Testis (tissue), 3 donors: Measurements from ENCODE around the gene GDPD1. TPM values are rescaled to one million over a fixed set of nuclear protein-coding genes. Genes with fewer than 3 reads are reported as not detected.
A peak's percentile ranks its signal among the peaks of the same experiment; 100 is the strongest.
"Not testable (repeated sequence)": the region's sequence is repeated elsewhere in the genome, so short reads cannot be mapped to it uniquely, and the experiment has no call there.

Experiments used
- DNase-seq: peaks from one replicate; pipeline ENCODE4 v3.0.0-alpha.2; 2019
- H3K27ac ChIP-seq, 2 donors: fragments of 200-600 bp; sonication (generic); one replicate each; pipeline ENCODE4 v1.5.1; 2019
- H3K27me3 ChIP-seq: fragments of 200-600 bp; sonication (generic); one replicate; pipeline ENCODE4 v1.5.1; 2019
- H3K36me3 ChIP-seq: fragments of 200-600 bp; sonication (generic); one replicate; pipeline ENCODE4 v1.5.1; 2017; ENCODE audit warnings: low read depth; ENCODE audit errors: missing control alignments
- H3K4me1 ChIP-seq: fragments of 200-600 bp; sonication (generic); one replicate; pipeline ENCODE4 v1.5.1; 2019
- H3K4me3 ChIP-seq, 2 donors: fragments of 200-600 bp; sonication (generic); one replicate each; pipeline ENCODE4 v1.5.1; 2017 to 2019
- H3K9me3 ChIP-seq: fragments of 200-600 bp; sonication (generic); one replicate; pipeline ENCODE4 v1.5.1; 2017
- POLR2A ChIP-seq: fragments of 450-650 bp; IDR thresholded peaks from one replicate; pipeline ENCODE4 v1.6.1; 2017; ENCODE audit warnings: antibody characterized with exemption, mild to moderate bottlenecking, moderate library complexity
- WGBS, 2 donors: methylation state at CpG; one replicate each; pipeline ENCODE4 v1.1.5; 2018; 5-methylcytosine and 5-hydroxymethylcytosine counted together
- intact Hi-C: fragments of 100-400 bp; cut with DNase I; formaldehyde crosslinking; loops from one replicate; pipeline ENCODE4 v1.15.1; 2023; ENCODE audit warnings: low total_unique reads
- polyA plus RNA-seq: library from polyadenylated mRNA; stranded (reverse); fragments of 350-450 nt; fragmentation: Illumina TruSeq; extraction: RNeasy Lipid Tissue Mini Kit (QIAGEN cat#74804); gene quantifications from one replicate; pipeline ENCODE4 v1.2.3, GENCODE V29; 2014; ENCODE audit warnings: low read depth, low replicate concordance; ENCODE audit not compliant: insufficient read depth
- total RNA-seq, 2 donors: library from RNA; depleted of rRNA; stranded (reverse); fragments of >200 nt; gene quantifications; one replicate each; pipeline ENCODE4 v1.2.3, GENCODE V29; 2016
- TF ChIP-seq, protein P1 (sequence below), 3 experiments: fragments of 450-650 bp in 2 of 3; fragments of 200-600 bp in 1 of 3; sonication (generic) in 1 of 3; IDR thresholded peaks; one replicate each; pipeline ENCODE4 v1.5.1; 2016 to 2019; ENCODE audit warnings: antibody characterized with exemption in 3 of 3, mild to moderate bottlenecking in 2 of 3, moderate library complexity in 1 of 3

Gene GDPD1
- total and polyA plus RNA-seq, 3 donors from 2014 or later, result 9.6 to 27.7 (median 11.7) TPM

DNA sequence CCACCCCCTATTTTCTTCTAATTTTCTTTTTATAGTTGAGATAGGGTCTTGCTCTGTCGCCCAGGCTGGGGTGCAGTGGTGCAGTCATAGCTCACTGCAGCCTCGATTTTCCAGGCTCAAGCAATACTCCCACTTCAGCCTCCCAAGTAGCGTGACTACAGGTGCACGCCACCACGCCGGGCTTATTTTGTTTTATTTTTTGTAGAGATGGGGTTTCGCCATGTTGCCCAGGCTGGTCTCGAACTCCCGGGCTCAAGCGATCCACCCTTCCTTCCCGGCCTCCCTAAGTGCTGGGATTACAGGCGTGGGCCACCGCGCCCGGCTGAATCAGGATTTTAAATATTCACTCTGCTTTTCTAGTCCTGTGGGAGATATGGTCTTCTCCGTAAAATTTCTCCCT, 941 bp upstream of the GDPD1 start:
- no peak overlapping the region for H3K27ac ChIP-seq
- DNase-seq, result no peak
- no peaks in the 10 kb centered on the region for H3K4me1 ChIP-seq
- WGBS, 2 donors, result 71 to 72% methylated on average over 16 of the region's 16 CpGs
- no peaks in the 10 kb centered on the region for H3K36me3 ChIP-seq
- intact Hi-C loops, result no loop called here
- TF ChIP-seq POLR2A, result no peak
- TF ChIP-seq, protein P1, sequence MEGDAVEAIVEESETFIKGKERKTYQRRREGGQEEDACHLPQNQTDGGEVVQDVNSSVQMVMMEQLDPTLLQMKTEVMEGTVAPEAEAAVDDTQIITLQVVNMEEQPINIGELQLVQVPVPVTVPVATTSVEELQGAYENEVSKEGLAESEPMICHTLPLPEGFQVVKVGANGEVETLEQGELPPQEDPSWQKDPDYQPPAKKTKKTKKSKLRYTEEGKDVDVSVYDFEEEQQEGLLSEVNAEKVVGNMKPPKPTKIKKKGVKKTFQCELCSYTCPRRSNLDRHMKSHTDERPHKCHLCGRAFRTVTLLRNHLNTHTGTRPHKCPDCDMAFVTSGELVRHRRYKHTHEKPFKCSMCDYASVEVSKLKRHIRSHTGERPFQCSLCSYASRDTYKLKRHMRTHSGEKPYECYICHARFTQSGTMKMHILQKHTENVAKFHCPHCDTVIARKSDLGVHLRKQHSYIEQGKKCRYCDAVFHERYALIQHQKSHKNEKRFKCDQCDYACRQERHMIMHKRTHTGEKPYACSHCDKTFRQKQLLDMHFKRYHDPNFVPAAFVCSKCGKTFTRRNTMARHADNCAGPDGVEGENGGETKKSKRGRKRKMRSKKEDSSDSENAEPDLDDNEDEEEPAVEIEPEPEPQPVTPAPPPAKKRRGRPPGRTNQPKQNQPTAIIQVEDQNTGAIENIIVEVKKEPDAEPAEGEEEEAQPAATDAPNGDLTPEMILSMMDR (IDR thresholded peaks at IDR 0.05), result no peak
- peak overlapping the region; percentile 12 to 77 for H3K4me3 ChIP-seq
- no peaks in the 10 kb centered on the region for H3K9me3 ChIP-seq
- no peaks in the 10 kb centered on the region for H3K27me3 ChIP-seq

DNA sequence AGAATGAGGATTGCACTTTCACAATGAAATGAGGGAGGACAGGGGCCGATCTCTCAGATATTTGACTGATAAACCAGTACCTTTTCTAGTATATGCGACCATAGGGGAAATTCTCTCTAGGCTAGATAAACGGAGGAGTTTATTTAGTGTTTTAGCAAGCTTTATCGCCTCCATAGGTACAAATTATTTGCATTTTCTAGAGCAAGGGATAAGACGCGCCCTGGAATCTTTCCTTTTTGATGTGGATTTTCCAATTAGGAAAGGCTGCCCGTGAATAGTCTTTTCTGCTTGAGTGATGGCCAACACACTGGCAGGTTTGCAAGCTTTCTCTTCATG, 351 bp upstream of the GDPD1 start:
- no peaks in the 10 kb centered on the region for H3K4me1 ChIP-seq
- no peaks in the 10 kb centered on the region for H3K27me3 ChIP-seq
- peak overlapping the region; percentile 59 to 77 for H3K4me3 ChIP-seq
- TF ChIP-seq, protein P1 (IDR thresholded peaks at IDR 0.05), result no peak
- TF ChIP-seq POLR2A, result no peak
- WGBS, 2 donors, result 22 to 25% methylated on average over 7 of the region's 7 CpGs
- H3K27ac ChIP-seq, result no peak overlapping the region
- DNase-seq, result no peak
- no peaks in the 10 kb centered on the region for H3K36me3 ChIP-seq
- no peaks in the 10 kb centered on the region for H3K9me3 ChIP-seq
- intact Hi-C loops, result no loop called here

DNA sequence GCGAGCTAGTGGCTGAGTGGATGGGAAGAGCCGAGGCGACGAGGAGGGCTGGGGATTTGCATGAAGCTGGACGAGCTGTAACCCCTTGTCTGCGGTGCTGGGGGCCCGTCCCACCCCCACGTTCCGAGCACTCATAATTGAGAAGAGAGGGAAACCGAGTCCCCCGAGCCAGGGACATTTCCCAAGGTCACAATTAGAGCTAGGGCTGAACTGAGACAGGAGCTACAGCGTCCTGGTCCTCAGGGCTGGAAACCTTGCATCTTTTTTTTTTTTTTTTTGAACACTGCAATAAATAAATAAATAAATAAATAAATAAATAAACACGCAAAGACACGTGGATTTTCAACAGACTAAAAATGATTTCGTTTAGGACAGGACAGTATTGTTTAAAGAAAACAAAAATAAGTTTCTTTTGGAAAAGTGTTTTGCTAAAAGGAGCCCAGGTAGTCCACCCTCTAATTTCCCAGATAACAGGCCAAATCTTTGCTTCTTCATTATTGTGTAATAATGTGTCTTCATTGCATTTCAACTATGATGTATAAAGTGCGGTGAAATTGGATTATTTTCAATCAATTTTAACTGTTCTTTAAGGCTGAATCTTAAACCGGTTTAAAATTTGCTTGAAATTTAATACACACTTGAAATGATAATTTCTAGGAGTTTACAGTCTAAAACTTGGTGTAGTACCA, 992 bp downstream of the GDPD1 start:
- WGBS, 2 donors, result 8 to 10% methylated on average over 15 to 17 of the region's 17 CpGs
- Histone ChIP-seq H3K27ac (peak overlapping the region; percentile 52 to 66), H3K4me3 (peak overlapping the region; percentile 59 to 77), H3K4me1 (no peaks in the 10 kb centered on the region), H3K36me3 (no peaks in the 10 kb centered on the region), H3K9me3 (no peaks in the 10 kb centered on the region), H3K27me3 (no peaks in the 10 kb centered on the region)
- no peak for TF ChIP-seq POLR2A
- TF ChIP-seq, protein P1 (IDR thresholded peaks at IDR 0.05), result no peak
- DNase-seq, result peak; percentile 40
- intact Hi-C loops, result no loop called here

DNA sequence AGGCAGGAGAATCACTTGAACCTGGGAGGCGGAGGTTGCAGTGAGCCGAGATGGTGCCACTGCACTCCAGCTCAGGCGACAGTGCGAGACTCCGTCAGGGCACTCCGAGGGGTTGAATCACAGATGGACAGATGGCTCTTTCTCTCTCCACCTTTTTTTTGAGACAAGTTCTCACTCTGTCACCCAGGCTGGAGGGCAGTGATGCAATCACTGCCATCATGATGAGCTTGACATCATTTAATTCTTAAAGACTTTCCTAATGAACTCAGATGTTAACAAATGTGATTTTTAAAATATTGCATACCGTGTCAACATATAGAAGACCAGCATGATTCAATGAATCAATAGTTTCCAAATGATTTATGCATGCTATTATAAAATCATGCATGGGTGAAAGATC, 3.5 kb downstream of the GDPD1 start:
- no peak for DNase-seq
- TF ChIP-seq, protein P1 (IDR thresholded peaks at IDR 0.05), result no peak
- TF ChIP-seq POLR2A, result no peak

DNA sequence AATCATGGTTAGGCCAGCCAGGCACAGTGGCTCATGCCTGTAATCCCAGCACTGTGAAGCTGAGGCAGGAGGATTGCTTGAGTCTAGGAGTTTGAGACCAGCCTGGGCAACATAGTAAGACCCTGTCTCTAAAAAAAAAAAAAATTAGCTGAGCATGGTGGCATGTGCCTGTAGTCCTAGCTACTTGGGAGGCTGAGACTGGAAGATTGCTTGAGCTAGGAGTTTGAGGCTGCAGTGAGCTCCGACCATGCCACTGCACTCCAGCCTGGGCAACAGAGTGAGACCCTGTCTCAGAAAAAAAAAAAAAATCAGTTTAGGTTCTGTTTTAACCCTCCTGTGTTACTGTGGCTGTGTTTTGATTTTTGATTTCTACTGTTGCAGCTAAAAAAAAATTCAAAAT, 8.3 kb downstream of the GDPD1 start:
- H3K4me3 ChIP-seq, H3K27me3 ChIP-seq, intact Hi-C loops, H3K36me3 ChIP-seq, DNase-seq, H3K27ac ChIP-seq, H3K9me3 ChIP-seq, H3K4me1 ChIP-seq: not testable (repeated sequence)
- WGBS, 2 donors, result 88 to 100% methylated on average over 1 of the region's 1 CpG

More for the DNA sequence above, 3.5 kb downstream of the GDPD1 start:
- H3K4me3 ChIP-seq, result no peak overlapping the region
- intact Hi-C loops, result no loop called here
- 88 to 92% methylated on average over 7 of the region's 7 CpGs for WGBS, 2 donors
- H3K36me3 ChIP-seq, result no peaks in the 10 kb centered on the region
- no peaks in the 10 kb centered on the region for H3K9me3 ChIP-seq
- H3K4me1 ChIP-seq, result no peaks in the 10 kb centered on the region
- H3K27me3 ChIP-seq, result no peaks in the 10 kb centered on the region
- no peak overlapping the region for H3K27ac ChIP-seq
